ENCODE results near the gene RBP4.

Gene RBP4

GRCh38 chr10:93584445-93584844, 16.6 kb downstream of the RBP4 start:
- Mint-ChIP-seq H3K36me3 (ENCODE audit: low read depth) (no peaks in the 10 kb centered on the region), H3K4me3 (no peak overlapping the region), H3K27me3 (peaks cover 6% of the 10 kb centered on the region), H3K27ac (no peak overlapping the region), H3K9me3 (peaks cover 4% of the 10 kb centered on the region), H3K4me1 (no peaks in the 10 kb centered on the region)
- DNase-seq = no peak
- no peak for ATAC-seq

GRCh38 chr10:93580828-93581227, 20.2 kb downstream of the RBP4 start:
- ATAC-seq = no peak
- Mint-ChIP-seq H3K36me3 (ENCODE audit: low read depth) (no peaks in the 10 kb centered on the region), H3K27ac (no peak overlapping the region), H3K27me3 (peaks cover 7% of the 10 kb centered on the region), H3K4me1 (no peaks in the 10 kb centered on the region), H3K9me3 (peaks cover 8% of the 10 kb centered on the region), H3K4me3 (no peak overlapping the region)
- DNase-seq = no peak

GRCh38 chr10:93579985-93580711, 20.9 kb downstream of the RBP4 start:
- Mint-ChIP-seq H3K9me3 (peaks cover 8% of the 10 kb centered on the region), H3K36me3 (ENCODE audit: low read depth) (no peaks in the 10 kb centered on the region), H3K27me3 (peaks cover 9% of the 10 kb centered on the region), H3K27ac (no peak overlapping the region), H3K4me1 (no peaks in the 10 kb centered on the region), H3K4me3 (no peak overlapping the region)
- ATAC-seq = no peak
- DNase-seq = no peak

GRCh38 chr10:93579089-93579488, 21.9 kb downstream of the RBP4 start:
- Mint-ChIP-seq H3K9me3 (peaks cover 8% of the 10 kb centered on the region), H3K27ac (no peak overlapping the region), H3K27me3 (peaks cover 9% of the 10 kb centered on the region), H3K4me1 (no peaks in the 10 kb centered on the region), H3K4me3 (no peak overlapping the region), H3K36me3 (ENCODE audit: low read depth) (no peaks in the 10 kb centered on the region)
- ATAC-seq (no peak), DNase-seq (no peak)

GRCh38 chr10:93577565-93577964, 23.5 kb downstream of the RBP4 start:
- Mint-ChIP-seq H3K9me3 (peaks cover 8% of the 10 kb centered on the region), H3K27me3 (peaks cover 17% of the 10 kb centered on the region), H3K4me3 (no peak overlapping the region), H3K36me3 (ENCODE audit: low read depth) (no peaks in the 10 kb centered on the region), H3K4me1 (peaks cover 5% of the 10 kb centered on the region), H3K27ac (no peak overlapping the region)
- no peak for DNase-seq
- no peak for ATAC-seq

GRCh38 chr10:93576888-93577287, 24.1 kb downstream of the RBP4 start:
- no peaks in the 10 kb centered on the region for H3K36me3 Mint-ChIP-seq (ENCODE audit: low read depth)
- ATAC-seq (no peak), DNase-seq (no peak)
- H3K4me3 Mint-ChIP-seq = no peak overlapping the region
- peaks cover 24% of the 10 kb centered on the region for H3K27me3 Mint-ChIP-seq
- H3K9me3 Mint-ChIP-seq = peaks cover 8% of the 10 kb centered on the region
- no peak overlapping the region for H3K27ac Mint-ChIP-seq
- H3K4me1 Mint-ChIP-seq = peaks cover 5% of the 10 kb centered on the region

GRCh38 chr10:93573924-93574323, 27.1 kb downstream of the RBP4 start:
- Mint-ChIP-seq H3K4me1 (peaks cover 5% of the 10 kb centered on the region), H3K9me3 (no peaks in the 10 kb centered on the region)

GRCh38 chr10:93573051-93573909, 27.8 kb downstream of the RBP4 start:
- Mint-ChIP-seq H3K36me3 (ENCODE audit: low read depth) (no peaks in the 10 kb centered on the region), H3K9me3 (no peaks in the 10 kb centered on the region), H3K27me3 (peaks cover 45% of the 10 kb centered on the region), H3K4me3 (no peak overlapping the region), H3K27ac (no peak overlapping the region), H3K4me1 (peaks cover 5% of the 10 kb centered on the region)
- ATAC-seq (no peak), DNase-seq (no peak)

More at GRCh38 chr10:93573924-93574323, 27.1 kb downstream of the RBP4 start:
- Mint-ChIP-seq H3K36me3 (ENCODE audit: low read depth) (no peaks in the 10 kb centered on the region), H3K27ac (no peak overlapping the region), H3K27me3 (peaks cover 41% of the 10 kb centered on the region), H3K4me3 (no peak overlapping the region)
- ATAC-seq = no peak
- DNase-seq = no peak

- Mint-ChIP-seq H3K4me1 (peaks cover 5% of the 10 kb centered on the region), H3K36me3 (ENCODE audit: low read depth) (no peaks in the 10 kb centered on the region), H3K27me3 (peaks cover 49% of the 10 kb centered on the region), H3K27ac (no peak overlapping the region), H3K9me3 (no peaks in the 10 kb centered on the region), H3K4me3 (no peak overlapping the region)
- ATAC-seq = no peak
- DNase-seq = no peak
These were observed 28.4 kb downstream of the RBP4 start for GRCh38 chr10:93572606-93573005.

GRCh38 chr10:93570383-93570782, 30.7 kb downstream of the RBP4 start:
- no peaks in the 10 kb centered on the region for H3K9me3 Mint-ChIP-seq
- H3K4me1 Mint-ChIP-seq = peaks cover 5% of the 10 kb centered on the region
- no peak overlapping the region for H3K27ac Mint-ChIP-seq
- ATAC-seq = no peak
- peaks cover 64% of the 10 kb centered on the region for H3K27me3 Mint-ChIP-seq
- no peak overlapping the region for H3K4me3 Mint-ChIP-seq
- DNase-seq = no peak
- H3K36me3 Mint-ChIP-seq (ENCODE audit: low read depth) = no peaks in the 10 kb centered on the region

- Mint-ChIP-seq H3K4me3 (no peak overlapping the region), H3K27ac (no peak overlapping the region), H3K27me3 (peaks cover 69% of the 10 kb centered on the region), H3K9me3 (no peaks in the 10 kb centered on the region), H3K36me3 (ENCODE audit: low read depth) (no peaks in the 10 kb centered on the region), H3K4me1 (no peaks in the 10 kb centered on the region)
- DNase-seq = no peak
- ATAC-seq = no peak
These were observed 33.0 kb downstream of the RBP4 start for GRCh38 chr10:93568105-93568390.

GRCh38 chr10:93567277-93568104, 33.5 kb downstream of the RBP4 start:
- Mint-ChIP-seq H3K4me1 (no peaks in the 10 kb centered on the region), H3K27ac (no peak overlapping the region), H3K27me3 (peaks cover 63% of the 10 kb centered on the region), H3K9me3 (no peaks in the 10 kb centered on the region), H3K4me3 (no peak overlapping the region), H3K36me3 (ENCODE audit: low read depth) (no peaks in the 10 kb centered on the region)
- DNase-seq (no peak), ATAC-seq (no peak)

GRCh38 chr10:93566435-93567276, 34.4 kb downstream of the RBP4 start, which contains the start of gene FFAR4:
TSS of gene FFAR4 (plus strand) at chr10:93566665. CDS start at chr10:93566721, 56 bp downstream.
- H3K27ac Mint-ChIP-seq = no peak within 1 kb of the TSS
- peaks cover 56% of the 10 kb centered on the region for H3K27me3 Mint-ChIP-seq
- no peaks in the 10 kb centered on the region for H3K36me3 Mint-ChIP-seq (ENCODE audit: low read depth)
- H3K4me3 Mint-ChIP-seq = no peak within 1 kb of the TSS
- no peaks in the 10 kb centered on the region for H3K4me1 Mint-ChIP-seq
- ATAC-seq (no peak), DNase-seq (no peak)
- H3K9me3 Mint-ChIP-seq = no peaks in the 10 kb centered on the region

- no peaks in the 10 kb centered on the region for H3K9me3 Mint-ChIP-seq
- peaks cover 45% of the 10 kb centered on the region for H3K27me3 Mint-ChIP-seq
- no peak for DNase-seq
- H3K36me3 Mint-ChIP-seq (ENCODE audit: low read depth) = no peaks in the 10 kb centered on the region
- ATAC-seq = no peak
- no peak overlapping the region for H3K4me3 Mint-ChIP-seq
- no peaks in the 10 kb centered on the region for H3K4me1 Mint-ChIP-seq
- no peak overlapping the region for H3K27ac Mint-ChIP-seq
These were observed 35.6 kb downstream of the RBP4 start for GRCh38 chr10:93565446-93565845.
